HepG2 (cell line): Measurements from ENCODE around the gene GCLM. TPM values are rescaled to one million over a fixed set of nuclear protein-coding genes. Genes with fewer than 3 reads are reported as not detected.
A peak's percentile ranks its signal among the peaks of the same experiment; 100 is the strongest.

Experiments
- ATM ChIP-seq: fragments of 450-650 bp; IDR thresholded peaks from 2 replicates; pipeline ENCODE4 v1.7.1; 2017; ENCODE audit warnings: mild to moderate bottlenecking, borderline replicate concordance
- DR1 ChIP-seq: sonication (generic); formaldehyde crosslinking; IDR thresholded peaks from 2 replicates; pipeline ENCODE4 v1.8.0; 2021; ENCODE audit warnings: mild to moderate bottlenecking, missing genetic modification reagents, inconsistent platforms
- EEA1 ChIP-seq: sonication (generic); formaldehyde crosslinking; IDR thresholded peaks from 2 replicates; pipeline ENCODE4 v1.5.1; 2020; ENCODE audit warnings: mild to moderate bottlenecking, missing genetic modification reagents, borderline replicate concordance
- ELF3 ChIP-seq: IDR thresholded peaks from 2 replicates; pipeline ENCODE4 v1.6.1; 2016; ENCODE audit warnings: missing genetic modification reagents, missing compliant biosample characterization
- FLYWCH1 ChIP-seq: sonication (generic); formaldehyde crosslinking; IDR thresholded peaks from 2 replicates; pipeline ENCODE4 v1.8.1; 2023; ENCODE audit warnings: mild to moderate bottlenecking, missing genetic modification reagents
- GATAD2A ChIP-seq: IDR thresholded peaks from 2 replicates; pipeline ENCODE4 v1.6.1; 2016
- KMT2B ChIP-seq: IDR thresholded peaks from 2 replicates; pipeline ENCODE4 v1.6.1; 2016; ENCODE audit warnings: missing genetic modification reagents, missing compliant biosample characterization
- MXI1 ChIP-seq: IDR thresholded peaks from 3 replicates; pipeline ENCODE4 v1.6.1; 2012; ENCODE audit warnings: low read depth, low read length, inconsistent platforms, borderline replicate concordance
- NAIF1 ChIP-seq: sonication (generic); formaldehyde crosslinking; IDR thresholded peaks from 2 replicates; pipeline ENCODE4 v1.5.0; 2020; ENCODE audit warnings: mild to moderate bottlenecking, missing genetic modification reagents, borderline replicate concordance
- NCOA2 ChIP-seq: sonication (generic); formaldehyde crosslinking; IDR thresholded peaks from 2 replicates; pipeline ENCODE4 v1.8.0; 2022; ENCODE audit warnings: inconsistent platforms
- RFXAP ChIP-seq: sonication (generic); formaldehyde crosslinking; IDR thresholded peaks from 2 replicates; pipeline ENCODE4 v1.4.0; 2020; ENCODE audit warnings: missing genetic modification reagents, borderline replicate concordance
- RXRB ChIP-seq: IDR thresholded peaks from 2 replicates; pipeline ENCODE4 v1.6.1; 2016; ENCODE audit warnings: borderline replicate concordance, missing genetic modification reagents, missing compliant biosample characterization
- SP1 ChIP-seq, 2 experiments: fragments of 450-650 bp in 1 of 2; sonication (generic) in 1 of 2; formaldehyde crosslinking in 1 of 2; IDR thresholded peaks; 2 replicates each; pipeline versions ENCODE4 v1.4.0 to v1.6.1; 2016 to 2020; ENCODE audit warnings: missing genetic modification reagents in 1 of 2
- TGIF2 ChIP-seq: IDR thresholded peaks from 2 replicates; pipeline ENCODE4 v1.6.1; 2016; ENCODE audit warnings: control low read depth, missing compliant biosample characterization
- ZEB1 ChIP-seq: IDR thresholded peaks from 2 replicates; pipeline ENCODE4 v1.6.1; 2012; ENCODE audit warnings: mild to moderate bottlenecking, low read depth, inconsistent platforms; ENCODE audit not compliant: insufficient replicate concordance
- ZFP36L1 ChIP-seq: sonication (generic); formaldehyde crosslinking; IDR thresholded peaks from 2 replicates; pipeline ENCODE4 v1.8.0; 2022; ENCODE audit warnings: mild to moderate bottlenecking, missing genetic modification reagents, moderate library complexity
- ZNF142 ChIP-seq: sonication (generic); formaldehyde crosslinking; IDR thresholded peaks from 2 replicates; pipeline ENCODE4 v1.4.0; 2020; ENCODE audit warnings: missing genetic modification reagents
- ZNF430 ChIP-seq: sonication (generic); formaldehyde crosslinking; IDR thresholded peaks from 2 replicates; pipeline ENCODE4 v1.9.0; 2021; ENCODE audit warnings: mild to moderate bottlenecking, missing genetic modification reagents
- ZNF570 ChIP-seq: sonication (generic); formaldehyde crosslinking; IDR thresholded peaks from 2 replicates; pipeline ENCODE4 v1.4.0; 2020; ENCODE audit warnings: mild to moderate bottlenecking, missing genetic modification reagents, borderline replicate concordance
- ZNF607 ChIP-seq: sonication (generic); formaldehyde crosslinking; IDR thresholded peaks from 2 replicates; pipeline ENCODE4 v1.5.1; 2020; ENCODE audit warnings: missing genetic modification reagents, mild to moderate bottlenecking, borderline replicate concordance
- ZSCAN21 ChIP-seq: sonication (generic); formaldehyde crosslinking; IDR thresholded peaks from 2 replicates; pipeline ENCODE4 v1.8.0; 2022; ENCODE audit warnings: mild to moderate bottlenecking, missing genetic modification reagents, moderate library complexity, borderline replicate concordance
- polyA plus RNA-seq, 8 experiments: library from polyadenylated mRNA; depleted of rRNA in 3 of 8; stranded (reverse) in 7 of 8; unstranded in 1 of 8; fragments of >200 nt; fragmentation: Illumina TruSeq in 4 of 8; extraction: Trizol in 4 of 8; gene quantifications; 2 replicates each; pipeline versions ENCODE4 v1.2.1 to v1.2.3, GENCODE V29; 2011 to 2016; ENCODE audit warnings: low read depth in 4 of 8, missing spikeins in 1 of 8, mixed read lengths in 1 of 8; ENCODE audit not compliant: insufficient read depth in 1 of 8
- total RNA-seq, 5 experiments: library from RNA; depleted of rRNA; stranded (reverse); fragments of >200 nt; fragmentation: Illumina TruSeq; extraction: Trizol; gene quantifications; 2 replicates each; pipeline ENCODE4 v1.2.3, GENCODE V29; 2016; ENCODE audit warnings: low read depth in 1 of 5
- TF ChIP-seq, protein P1 (sequence below): sonication (generic); IDR thresholded peaks from 2 replicates; pipeline ENCODE4 v1.6.1; 2016; ENCODE audit warnings: low read depth, borderline replicate concordance
- TF ChIP-seq, protein P2 (sequence below): sonication (generic); formaldehyde crosslinking; IDR thresholded peaks from 2 replicates; pipeline ENCODE4 v1.8.1; 2022; ENCODE audit warnings: low read depth, mild to moderate bottlenecking, missing genetic modification reagents

GCLM gene
- total and polyA plus RNA-seq, 2 of the 13 experiments (the other 11 are each of a cell fraction or from before 2014, with no cell fraction given): 8.7 to 29.9 TPM

DNA sequence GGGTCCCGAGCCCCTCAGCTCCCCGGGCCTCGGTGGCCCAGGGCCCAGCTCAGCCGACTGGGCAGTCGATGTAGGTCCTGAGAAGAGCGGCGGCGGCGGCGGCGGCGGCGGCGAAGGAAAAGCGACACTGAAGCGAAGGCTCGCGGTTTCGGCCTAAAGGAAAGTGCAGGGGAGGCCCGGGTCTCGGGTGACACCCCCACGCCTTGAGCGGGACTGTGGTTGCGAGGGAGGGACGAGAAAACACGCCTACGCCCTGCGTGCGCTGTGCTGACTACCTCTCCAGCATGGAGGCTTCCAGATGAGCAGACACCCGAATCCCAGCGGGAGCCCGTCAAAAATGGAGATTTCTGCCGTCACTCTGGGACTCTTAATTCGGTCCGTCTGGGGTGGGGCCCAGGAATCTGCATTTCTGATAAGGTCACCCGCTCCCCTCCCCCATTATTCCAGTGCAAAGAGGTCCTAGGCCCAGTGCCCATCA is 61.4 kb downstream of the GCLM start (continued):
- TF ChIP-seq, protein P1, sequence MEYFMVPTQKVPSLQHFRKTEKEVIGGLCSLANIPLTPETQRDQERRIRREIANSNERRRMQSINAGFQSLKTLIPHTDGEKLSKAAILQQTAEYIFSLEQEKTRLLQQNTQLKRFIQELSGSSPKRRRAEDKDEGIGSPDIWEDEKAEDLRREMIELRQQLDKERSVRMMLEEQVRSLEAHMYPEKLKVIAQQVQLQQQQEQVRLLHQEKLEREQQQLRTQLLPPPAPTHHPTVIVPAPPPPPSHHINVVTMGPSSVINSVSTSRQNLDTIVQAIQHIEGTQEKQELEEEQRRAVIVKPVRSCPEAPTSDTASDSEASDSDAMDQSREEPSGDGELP: no peak
- TF ChIP-seq ZFP36L1 (CRISPR knock-in tag): no peak
- TF ChIP-seq EEA1 (CRISPR knock-in tag): no peak
- no peak for TF ChIP-seq ELF3 (CRISPR knock-in tag)
- TF ChIP-seq ATM: no peak
- no peak for TF ChIP-seq FLYWCH1 (CRISPR knock-in tag)
- no peak for TF ChIP-seq ZNF570 (CRISPR knock-in tag)
- TF ChIP-seq MXI1: no peak
- no peak for TF ChIP-seq DR1 (CRISPR knock-in tag)
- no peak for TF ChIP-seq NCOA2 (CRISPR knock-in tag)
- TF ChIP-seq ZNF430 (CRISPR knock-in tag): no peak; the same call in 1 of the 2 replicates
- TF ChIP-seq ZNF142 (CRISPR knock-in tag): no peak; the same call in 1 of the 2 replicates
- no peak for TF ChIP-seq RXRB (CRISPR knock-in tag)
- TF ChIP-seq ZSCAN21 (CRISPR knock-in tag): no peak
- peak; percentile 42; the same call in 1 of the 2 replicates for TF ChIP-seq ZNF607 (CRISPR knock-in tag)
- TF ChIP-seq, protein P2, sequence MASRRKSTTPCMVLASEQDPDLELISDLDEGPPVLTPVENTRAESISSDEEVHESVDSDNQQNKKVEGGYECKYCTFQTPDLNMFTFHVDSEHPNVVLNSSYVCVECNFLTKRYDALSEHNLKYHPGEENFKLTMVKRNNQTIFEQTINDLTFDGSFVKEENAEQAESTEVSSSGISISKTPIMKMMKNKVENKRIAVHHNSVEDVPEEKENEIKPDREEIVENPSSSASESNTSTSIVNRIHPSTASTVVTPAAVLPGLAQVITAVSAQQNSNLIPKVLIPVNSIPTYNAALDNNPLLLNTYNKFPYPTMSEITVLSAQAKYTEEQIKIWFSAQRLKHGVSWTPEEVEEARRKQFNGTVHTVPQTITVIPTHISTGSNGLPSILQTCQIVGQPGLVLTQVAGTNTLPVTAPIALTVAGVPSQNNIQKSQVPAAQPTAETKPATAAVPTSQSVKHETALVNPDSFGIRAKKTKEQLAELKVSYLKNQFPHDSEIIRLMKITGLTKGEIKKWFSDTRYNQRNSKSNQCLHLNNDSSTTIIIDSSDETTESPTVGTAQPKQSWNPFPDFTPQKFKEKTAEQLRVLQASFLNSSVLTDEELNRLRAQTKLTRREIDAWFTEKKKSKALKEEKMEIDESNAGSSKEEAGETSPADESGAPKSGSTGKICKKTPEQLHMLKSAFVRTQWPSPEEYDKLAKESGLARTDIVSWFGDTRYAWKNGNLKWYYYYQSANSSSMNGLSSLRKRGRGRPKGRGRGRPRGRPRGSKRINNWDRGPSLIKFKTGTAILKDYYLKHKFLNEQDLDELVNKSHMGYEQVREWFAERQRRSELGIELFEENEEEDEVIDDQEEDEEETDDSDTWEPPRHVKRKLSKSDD: no peak
- TF ChIP-seq SP1 (IDR thresholded peaks at IDR 0.05): no peak
- TF ChIP-seq SP1 (CRISPR knock-in tag; IDR thresholded peaks at IDR 0.05): no peak
- no peak for TF ChIP-seq TGIF2 (CRISPR knock-in tag)
- no peak for TF ChIP-seq KMT2B (CRISPR knock-in tag)
- peak; percentile 6; the same call in 1 of the 2 replicates for TF ChIP-seq RFXAP (CRISPR knock-in tag)
- TF ChIP-seq ZEB1: no peak
- TF ChIP-seq NAIF1 (CRISPR knock-in tag): no peak
- no peak for TF ChIP-seq GATAD2A (CRISPR knock-in tag)
